ENCODE measurements around the gene ZSWIM1.

The ZSWIM1 gene

GRCh38 chr20:45860560-45861220 lies 20.3 kb upstream of the ZSWIM1 start:
- no peak overlapping the region for H3K27ac ChIP-seq (ENCODE audit: low read length)

GRCh38 chr20:45861221-45862075 lies 19.6 kb upstream of the ZSWIM1 start:
- Histone ChIP-seq H3K4me3 (ENCODE audit: low read length) (no peak overlapping the region), H3K36me3 (replicated peaks; ENCODE audit: low read depth, low read length) (no peaks in the 10 kb centered on the region), H3K4me2 (ENCODE audit: low read length) (no peak overlapping the region), H3K9me3 (ENCODE audit: insufficient read depth, low read length) (no peaks in the 10 kb centered on the region), H3K27ac (ENCODE audit: low read length) (no peak overlapping the region), H3K27me3 (ENCODE audit: low read depth, low read length) (no peaks in the 10 kb centered on the region), H2AFZ (ENCODE audit: low read depth, low read length) (no peak overlapping the region), H3K4me1 (ENCODE audit: low read length) (peaks cover 10% of the 10 kb centered on the region), H3K79me2 (ENCODE audit: low read length) (peaks cover 10% of the 10 kb centered on the region), H4K20me1 (ENCODE audit: insufficient read depth, low read length) (no peaks in the 10 kb centered on the region), H3K9ac (ENCODE audit: low read length) (no peak overlapping the region)
- TF ChIP-seq CTCF (IDR thresholded peaks at IDR 0.05; ENCODE audit: low read depth, low read length) (no peak), EZH2phosphoT487 (IDR thresholded peaks at IDR 0.05; ENCODE audit: low read depth) (no peak)

More at GRCh38 chr20:45860560-45861220, 20.3 kb upstream of the ZSWIM1 start:
- H2AFZ ChIP-seq (ENCODE audit: low read depth, low read length) = no peak overlapping the region
- no peak overlapping the region for H3K4me2 ChIP-seq (ENCODE audit: low read length)
- no peaks in the 10 kb centered on the region for H3K9me3 ChIP-seq (ENCODE audit: insufficient read depth, low read length)
- no peaks in the 10 kb centered on the region for H3K36me3 ChIP-seq (replicated peaks; ENCODE audit: low read depth, low read length)
- H3K79me2 ChIP-seq (ENCODE audit: low read length) = peaks cover 17% of the 10 kb centered on the region
- TF ChIP-seq CTCF (IDR thresholded peaks at IDR 0.05; ENCODE audit: low read depth, low read length) = no peak
- no peak for TF ChIP-seq EZH2phosphoT487 (IDR thresholded peaks at IDR 0.05; ENCODE audit: low read depth)
- no peaks in the 10 kb centered on the region for H3K27me3 ChIP-seq (ENCODE audit: low read depth, low read length)
- H3K9ac ChIP-seq (ENCODE audit: low read length) = no peak overlapping the region
- H3K4me3 ChIP-seq (ENCODE audit: low read length) = no peak overlapping the region
- peaks cover 15% of the 10 kb centered on the region for H3K4me1 ChIP-seq (ENCODE audit: low read length)
- H4K20me1 ChIP-seq (ENCODE audit: insufficient read depth, low read length) = no peaks in the 10 kb centered on the region

DNA sequence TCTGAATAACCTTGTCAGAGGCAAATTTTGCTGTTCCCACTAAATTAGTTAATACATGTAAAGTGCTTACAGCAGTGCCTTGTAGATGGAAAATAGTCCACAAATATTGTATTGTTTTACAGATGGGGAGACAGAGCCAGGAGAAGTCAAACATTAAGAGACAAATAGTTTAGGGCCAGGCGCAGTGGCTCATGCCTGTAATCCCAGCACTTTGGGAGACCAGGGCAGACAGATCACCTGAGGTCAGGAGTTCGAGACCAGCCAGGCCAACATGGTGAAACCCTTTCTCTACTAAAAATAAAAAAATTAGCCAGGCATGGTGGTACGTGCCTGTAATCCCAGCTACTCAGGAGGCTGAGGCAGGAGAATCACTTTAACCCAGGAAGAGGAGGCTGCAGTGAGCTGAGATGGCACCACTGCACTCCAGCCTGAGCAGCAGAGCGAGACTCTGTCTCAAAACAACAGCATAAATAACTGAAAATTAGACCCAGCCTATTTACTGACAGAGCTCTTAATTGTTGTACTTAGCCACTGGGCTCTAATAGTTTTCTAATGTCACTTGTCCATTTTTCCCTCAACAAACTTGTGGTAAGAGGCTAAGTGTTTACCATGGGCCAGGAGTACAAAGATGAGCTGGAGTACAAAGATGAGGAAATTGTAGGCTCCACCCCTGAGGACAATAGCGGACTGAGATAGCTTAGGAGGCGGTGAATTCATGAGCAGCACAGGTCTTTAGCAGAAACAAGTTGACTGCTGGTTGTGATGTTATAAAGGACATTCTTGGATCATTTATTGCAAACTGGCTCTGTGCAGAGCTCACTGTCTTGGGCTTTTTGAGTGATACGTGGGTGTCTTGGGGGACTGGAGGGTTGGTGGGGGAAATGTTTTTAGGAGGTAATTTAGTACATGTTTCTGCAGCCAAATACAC lies 17.2 kb upstream of the ZSWIM1 start:
- Histone ChIP-seq H3K4me3 (ENCODE audit: low read length) (no peak overlapping the region), H3K9me3 (ENCODE audit: insufficient read depth, low read length) (no peaks in the 10 kb centered on the region), H3K4me2 (ENCODE audit: low read length) (no peak overlapping the region), H3K27me3 (ENCODE audit: low read depth, low read length) (no peaks in the 10 kb centered on the region), H3K27ac (ENCODE audit: low read length) (no peak overlapping the region), H4K20me1 (ENCODE audit: insufficient read depth, low read length) (no peaks in the 10 kb centered on the region), H3K36me3 (replicated peaks; ENCODE audit: low read depth, low read length) (no peaks in the 10 kb centered on the region), H3K4me1 (ENCODE audit: low read length) (no peaks in the 10 kb centered on the region), H3K9ac (ENCODE audit: low read length) (no peak overlapping the region), H2AFZ (ENCODE audit: low read depth, low read length) (no peak overlapping the region), H3K79me2 (ENCODE audit: low read length) (no peaks in the 10 kb centered on the region)
- TF ChIP-seq CTCF (IDR thresholded peaks at IDR 0.05; ENCODE audit: low read depth, low read length) (no peak), EZH2phosphoT487 (IDR thresholded peaks at IDR 0.05; ENCODE audit: low read depth) (no peak)
